Neural crest cell (in vitro differentiated cells): ENCODE results near the gene SLC28A3. TPM values are rescaled to one million over a fixed set of nuclear protein-coding genes. Genes with fewer than 3 reads are reported as not detected.

Experiments used
- DNase-seq: peaks from one replicate; pipeline ENCODE4 v3.0.0; 2021; ENCODE audit warnings: low read depth, mixed read lengths, low spot score
- H3K27ac Mint-ChIP-seq: one replicate; pipeline ENCODE4 v1.8.0; 2021; ENCODE audit warnings: mild to moderate bottlenecking, mixed read lengths; ENCODE audit not compliant: unreplicated experiment
- H3K27me3 Mint-ChIP-seq: 2 replicates; pipeline ENCODE4 v1.8.0; 2021; ENCODE audit warnings: low read depth, mild to moderate bottlenecking, mixed read lengths
- H3K36me3 Mint-ChIP-seq: 2 replicates; pipeline ENCODE4 v1.8.0; 2021; ENCODE audit warnings: low read depth, mild to moderate bottlenecking, mixed read lengths
- H3K4me1 Mint-ChIP-seq: 2 replicates; pipeline ENCODE4 v1.8.0; 2021; ENCODE audit warnings: mixed read lengths
- H3K4me3 Mint-ChIP-seq: one replicate; pipeline ENCODE4 v1.8.0; 2021; ENCODE audit warnings: mild to moderate bottlenecking, mixed read lengths
- H3K9me3 Mint-ChIP-seq: 2 replicates; pipeline ENCODE4 v1.8.0; 2021; ENCODE audit warnings: mixed read lengths
- total RNA-seq: library from RNA; stranded (reverse); gene quantifications from 2 replicates; pipeline ENCODE4 v1.2.1, GENCODE V29; 2021
- TF ChIP-seq, protein P1 (sequence below): fragments of 200-600 bp; sonication (generic); conservative IDR thresholded peaks from 2 replicates; pipeline ENCODE4 v1.5.0; 2021; ENCODE audit warnings: antibody characterized with exemption, mild to moderate bottlenecking

Gene SLC28A3
- total RNA-seq, 1 donor from 2014 or later: not detected

DNA sequence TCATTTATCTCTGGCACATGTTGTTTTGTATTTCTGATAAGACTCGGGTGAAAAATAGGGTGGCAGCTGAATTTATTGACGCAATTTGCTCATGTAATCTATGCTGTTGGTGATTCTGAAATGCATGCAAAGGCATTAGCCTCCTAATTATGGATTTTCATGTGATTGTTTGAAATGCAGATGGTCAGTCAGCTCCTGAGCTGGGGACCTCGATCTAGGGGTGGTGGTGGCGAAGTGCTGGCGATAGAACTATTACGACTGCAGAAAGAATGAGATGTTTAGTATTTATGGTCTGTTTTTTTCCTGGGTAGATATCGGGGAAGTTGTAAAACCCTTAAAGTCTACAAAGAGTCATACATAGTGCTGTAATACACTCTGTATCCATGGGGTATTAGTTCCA is 88.6 kb downstream of the SLC28A3 start:
- Mint-ChIP-seq H3K9me3 (no peaks in the 10 kb centered on the region), H3K36me3 (peaks cover 4% of the 10 kb centered on the region), H3K27me3 (no peaks in the 10 kb centered on the region), H3K4me1 (no peaks in the 10 kb centered on the region), H3K4me3 (no peak overlapping the region), H3K27ac (no peak overlapping the region)
- TF ChIP-seq, protein P1, sequence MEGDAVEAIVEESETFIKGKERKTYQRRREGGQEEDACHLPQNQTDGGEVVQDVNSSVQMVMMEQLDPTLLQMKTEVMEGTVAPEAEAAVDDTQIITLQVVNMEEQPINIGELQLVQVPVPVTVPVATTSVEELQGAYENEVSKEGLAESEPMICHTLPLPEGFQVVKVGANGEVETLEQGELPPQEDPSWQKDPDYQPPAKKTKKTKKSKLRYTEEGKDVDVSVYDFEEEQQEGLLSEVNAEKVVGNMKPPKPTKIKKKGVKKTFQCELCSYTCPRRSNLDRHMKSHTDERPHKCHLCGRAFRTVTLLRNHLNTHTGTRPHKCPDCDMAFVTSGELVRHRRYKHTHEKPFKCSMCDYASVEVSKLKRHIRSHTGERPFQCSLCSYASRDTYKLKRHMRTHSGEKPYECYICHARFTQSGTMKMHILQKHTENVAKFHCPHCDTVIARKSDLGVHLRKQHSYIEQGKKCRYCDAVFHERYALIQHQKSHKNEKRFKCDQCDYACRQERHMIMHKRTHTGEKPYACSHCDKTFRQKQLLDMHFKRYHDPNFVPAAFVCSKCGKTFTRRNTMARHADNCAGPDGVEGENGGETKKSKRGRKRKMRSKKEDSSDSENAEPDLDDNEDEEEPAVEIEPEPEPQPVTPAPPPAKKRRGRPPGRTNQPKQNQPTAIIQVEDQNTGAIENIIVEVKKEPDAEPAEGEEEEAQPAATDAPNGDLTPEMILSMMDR: no peak
- no peak for DNase-seq

DNA sequence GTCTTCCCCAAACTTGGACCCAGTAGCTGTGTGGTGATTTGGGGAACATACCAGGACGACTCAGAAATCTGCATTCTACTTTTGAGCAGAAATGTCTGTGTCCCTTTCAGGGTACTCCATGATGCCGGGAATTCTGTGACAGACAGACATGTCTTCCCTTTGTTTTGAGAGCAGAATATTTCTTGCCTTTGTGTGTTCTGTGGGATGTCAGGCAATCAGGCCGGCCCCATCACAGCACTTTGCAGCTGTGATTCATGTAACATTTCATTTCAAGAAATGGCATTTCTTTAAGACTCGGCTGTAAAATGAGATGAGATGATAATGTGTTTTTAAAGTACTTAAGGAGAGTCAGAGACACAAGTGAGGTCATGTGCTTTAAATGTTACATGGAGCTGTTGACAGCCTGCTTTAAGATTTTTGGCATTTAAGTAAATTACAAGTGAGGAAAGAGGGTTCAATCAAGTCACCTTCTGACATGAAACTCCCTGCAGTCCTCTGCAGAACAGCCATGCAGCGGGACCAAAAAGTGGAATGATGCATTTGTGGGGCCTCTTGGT is 98.7 kb downstream of the SLC28A3 start:
- H3K27ac Mint-ChIP-seq: no peak overlapping the region
- peaks cover 7% of the 10 kb centered on the region for H3K36me3 Mint-ChIP-seq
- no peak overlapping the region for H3K4me3 Mint-ChIP-seq
- DNase-seq: no peak
- TF ChIP-seq, protein P1: no peak
- H3K9me3 Mint-ChIP-seq: peaks cover 15% of the 10 kb centered on the region
- no peaks in the 10 kb centered on the region for H3K27me3 Mint-ChIP-seq
- H3K4me1 Mint-ChIP-seq: no peaks in the 10 kb centered on the region

DNA sequence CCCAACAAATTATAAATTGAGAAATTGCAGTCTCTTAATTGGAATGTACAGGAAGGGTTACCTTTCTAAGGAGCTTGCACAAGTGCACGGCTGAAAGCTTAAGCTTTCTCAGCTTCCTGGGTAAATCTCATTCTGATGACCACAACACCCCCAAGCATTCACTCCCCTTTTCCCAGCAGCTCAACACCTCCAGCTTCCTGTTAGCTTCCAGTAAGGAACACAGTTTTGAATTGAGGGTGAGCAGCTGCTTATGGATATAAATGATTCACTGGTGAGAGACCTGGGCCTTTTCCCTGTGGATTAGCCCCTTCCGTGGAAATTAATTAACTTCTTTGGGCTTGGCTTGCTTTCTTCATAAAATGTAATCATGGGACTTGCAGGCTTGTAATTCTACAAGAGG is 101.2 kb downstream of the SLC28A3 start:
- Mint-ChIP-seq H3K4me1 (peaks cover 3% of the 10 kb centered on the region), H3K4me3 (no peak overlapping the region), H3K36me3 (peaks cover 7% of the 10 kb centered on the region), H3K27ac (no peak overlapping the region), H3K9me3 (peaks cover 15% of the 10 kb centered on the region), H3K27me3 (no peaks in the 10 kb centered on the region)
- TF ChIP-seq, protein P1: no peak
- no peak for DNase-seq

DNA sequence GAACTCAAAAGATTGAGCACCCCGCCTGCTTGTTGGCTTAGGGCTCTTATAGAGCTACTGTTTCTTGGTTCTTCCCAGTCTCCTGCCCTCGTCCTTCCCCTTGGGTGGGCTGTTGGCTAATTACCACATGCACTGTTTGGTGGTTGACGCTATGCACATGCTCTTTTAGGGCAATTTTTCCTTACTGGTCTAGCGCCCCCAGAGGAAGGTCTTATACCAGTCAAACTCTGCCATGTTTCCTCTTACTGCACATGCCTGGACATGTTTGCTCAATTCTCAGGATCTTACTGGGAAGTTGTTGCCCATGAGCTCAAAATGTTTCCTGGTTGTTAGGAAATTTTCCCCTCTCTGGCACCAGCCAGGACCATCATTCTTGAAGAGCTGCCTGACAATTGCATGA is 101.9 kb downstream of the SLC28A3 start:
- peaks cover 15% of the 10 kb centered on the region for H3K9me3 Mint-ChIP-seq
- no peak for DNase-seq
- peaks cover 7% of the 10 kb centered on the region for H3K36me3 Mint-ChIP-seq
- TF ChIP-seq, protein P1: peak; percentile 37
- H3K4me3 Mint-ChIP-seq: no peak overlapping the region
- H3K27ac Mint-ChIP-seq: no peak overlapping the region
- peaks cover 3% of the 10 kb centered on the region for H3K4me1 Mint-ChIP-seq
- no peaks in the 10 kb centered on the region for H3K27me3 Mint-ChIP-seq

DNA sequence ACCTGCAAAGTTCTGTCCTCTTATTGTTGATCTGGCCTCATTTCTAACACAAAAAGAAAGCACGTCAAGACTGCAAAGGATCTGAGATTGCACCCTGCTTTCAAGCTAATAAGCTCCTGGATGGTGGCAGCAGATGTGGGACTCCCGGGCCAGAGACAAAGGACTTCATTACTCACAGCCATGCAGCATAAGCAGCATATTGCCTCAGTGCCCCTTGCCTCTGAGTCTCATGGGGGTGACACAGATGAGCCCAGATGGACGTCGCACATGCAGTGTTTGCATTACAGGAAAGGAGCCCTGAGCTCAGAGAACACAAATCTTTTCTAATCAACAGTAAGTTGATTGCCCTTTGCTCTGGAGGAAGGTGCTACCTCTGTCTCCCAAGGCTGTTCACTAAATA is 105.0 kb downstream of the SLC28A3 start:
- no peak overlapping the region for H3K4me3 Mint-ChIP-seq
- H3K4me1 Mint-ChIP-seq: peaks cover 23% of the 10 kb centered on the region
- no peak overlapping the region for H3K27ac Mint-ChIP-seq
- H3K27me3 Mint-ChIP-seq: no peaks in the 10 kb centered on the region
- peaks cover 15% of the 10 kb centered on the region for H3K9me3 Mint-ChIP-seq
- no peak for DNase-seq
- H3K36me3 Mint-ChIP-seq: peaks cover 7% of the 10 kb centered on the region
- TF ChIP-seq, protein P1: no peak
